Occipital lobe (tissue), 2 donors: ENCODE results near the gene NOP10. TPM values are rescaled to one million over a fixed set of nuclear protein-coding genes. Genes with fewer than 3 reads are reported as not detected.
"Not testable (repeated sequence)": the region's sequence is repeated elsewhere in the genome, so short reads cannot be mapped to it uniquely, and the experiment has no call there.

ENCODE experiments used
- DNase-seq: peaks from one replicate; lab custom pipeline; 2025; lab: John Stamatoyannopoulos, UW
- total RNA-seq: library from RNA; depleted of rRNA; stranded (reverse); fragments of >200 nt; gene quantifications from one replicate; pipeline ENCODE4 v1.2.3, GENCODE V29; 2014

Gene NOP10
- total RNA-seq: 77.4 TPM

GRCh38 chr15:34342737-34343575 is at the start of gene NOP10, which contains the start of gene NUTM1:
Gene NOP10, minus strand, starts transcription at chr15:34343136. Its CDS starts 63 bp downstream, at chr15:34343073.
Gene NUTM1, plus strand, starts transcription at chr15:34343315. Its CDS starts 382 bp downstream, at chr15:34343697.
- DNase-seq: peak; percentile 81

GRCh38 chr15:34389594-34390086 is 46.7 kb upstream of the NOP10 start:
- DNase-seq: not testable (repeated sequence)

GRCh38 chr15:34381829-34382521 is 39.0 kb upstream of the NOP10 start:
- not testable (repeated sequence) for DNase-seq

DNA sequence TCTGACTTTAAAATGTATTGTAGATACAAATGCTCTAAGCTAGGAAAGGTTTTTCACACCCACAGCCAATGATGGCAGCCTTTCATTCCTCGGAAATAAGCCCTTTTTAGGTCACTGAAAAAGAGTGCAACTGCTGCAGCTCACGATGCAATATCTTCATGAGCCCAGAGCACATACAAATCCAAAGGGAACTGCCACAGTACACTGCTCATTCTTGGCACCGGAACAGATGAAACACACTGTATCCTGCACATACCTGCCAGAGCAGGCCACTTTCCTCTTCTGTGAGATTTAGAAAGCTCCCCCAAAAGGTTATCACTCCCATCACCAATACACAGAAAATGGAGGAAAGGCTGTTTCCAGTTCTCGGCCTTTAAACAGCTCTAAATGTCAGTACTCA is 37.6 kb upstream of the NOP10 start:
- not testable (repeated sequence) for DNase-seq

DNA sequence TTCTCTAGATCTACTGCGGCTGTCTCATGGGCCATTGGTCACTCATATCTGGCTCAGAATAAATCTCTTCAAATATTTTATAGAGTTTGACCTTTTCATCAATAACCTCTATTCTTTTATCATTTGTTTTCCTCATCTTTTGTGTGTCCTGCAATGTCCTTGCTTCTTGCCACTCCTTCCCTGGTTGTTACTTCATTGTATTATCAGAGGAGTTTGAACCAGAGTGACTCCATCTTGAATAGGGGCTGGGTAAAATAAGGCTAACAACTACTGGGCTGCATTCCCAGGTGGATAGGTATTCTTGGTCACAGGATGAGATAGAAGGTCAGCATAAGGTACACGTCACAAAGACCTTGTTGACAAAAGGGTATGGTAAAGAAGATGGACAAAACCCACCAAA is 33.9 kb upstream of the NOP10 start:
- DNase-seq: no peak

DNA sequence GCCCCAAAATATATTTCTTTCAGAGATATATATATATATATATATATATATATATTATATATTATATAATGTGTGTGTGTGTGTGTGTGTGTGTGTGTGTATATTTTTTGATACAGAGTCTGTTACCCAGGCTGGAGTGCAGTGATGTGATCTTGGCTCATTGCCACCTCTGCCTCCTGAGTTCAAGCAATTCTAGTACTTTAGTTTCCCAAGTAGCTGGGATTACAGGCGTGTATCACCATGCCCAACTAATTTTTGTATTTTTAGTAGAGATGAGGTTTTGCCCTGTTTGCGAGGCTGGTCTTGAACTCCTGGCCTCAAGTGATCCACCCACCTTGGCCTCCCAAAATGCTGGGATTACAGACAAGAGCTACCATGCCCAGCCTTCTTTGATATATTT is 32.6 kb upstream of the NOP10 start:
- DNase-seq: not testable (repeated sequence)

DNA sequence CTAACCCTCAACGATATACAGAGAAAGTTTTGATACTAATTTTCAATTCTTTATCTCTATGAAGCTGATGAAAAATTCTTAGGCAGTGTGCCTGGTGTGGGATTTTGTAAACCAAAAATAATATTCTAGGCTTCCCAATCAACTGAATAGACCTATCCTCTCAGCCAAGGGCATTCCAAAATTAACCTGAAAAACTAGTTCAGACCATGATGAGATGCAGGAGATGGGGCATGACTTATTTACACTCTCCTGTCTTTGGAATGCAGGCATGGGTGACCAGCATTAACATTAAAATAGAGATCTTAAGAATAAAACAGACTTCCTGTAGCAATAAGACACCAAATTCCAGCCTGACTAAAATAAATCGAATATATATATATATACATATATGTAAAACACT is 31.9 kb upstream of the NOP10 start:
- no peak for DNase-seq

DNA sequence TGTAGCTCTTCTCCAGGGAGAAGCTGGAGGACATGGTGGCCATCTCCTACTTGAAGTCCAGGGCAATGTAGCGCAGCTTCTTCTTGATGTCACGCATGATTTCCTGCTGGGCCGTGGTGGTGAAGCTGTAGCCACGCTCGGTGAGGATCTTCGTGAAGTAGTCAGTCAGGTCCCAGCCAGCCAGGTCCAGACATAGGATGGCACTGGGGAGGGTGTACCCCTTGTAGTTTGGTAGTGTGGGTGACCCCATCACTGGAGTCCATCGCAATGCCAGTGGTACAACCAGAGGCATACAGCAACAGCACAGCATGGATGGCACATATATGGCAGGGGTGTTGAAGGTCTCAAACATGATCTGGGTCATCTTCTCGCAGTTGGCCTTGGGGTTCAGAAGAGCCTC is 31.0 kb upstream of the NOP10 start:
- no peak for DNase-seq

DNA sequence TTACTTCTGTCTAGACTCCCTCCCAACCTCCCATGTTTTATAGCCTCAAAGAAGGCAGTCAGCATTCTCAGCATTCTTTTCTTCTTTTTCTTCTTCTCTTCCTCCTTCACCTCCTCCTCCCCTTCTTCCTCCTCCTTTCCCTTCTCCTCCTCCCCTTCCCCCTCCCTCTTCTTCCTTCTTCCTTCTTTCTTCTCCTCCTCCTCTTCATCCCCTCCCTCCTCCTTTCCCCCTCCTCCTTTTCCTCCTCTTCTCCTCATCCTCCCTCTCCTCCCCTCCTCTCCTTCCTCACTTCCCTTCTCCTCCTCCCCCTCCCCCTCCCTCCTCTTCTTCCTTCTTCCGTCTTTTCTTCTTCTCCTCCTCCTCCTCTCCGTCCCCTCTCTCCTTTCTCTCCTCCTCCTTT is 27.7 kb upstream of the NOP10 start:
- DNase-seq: no peak

DNA sequence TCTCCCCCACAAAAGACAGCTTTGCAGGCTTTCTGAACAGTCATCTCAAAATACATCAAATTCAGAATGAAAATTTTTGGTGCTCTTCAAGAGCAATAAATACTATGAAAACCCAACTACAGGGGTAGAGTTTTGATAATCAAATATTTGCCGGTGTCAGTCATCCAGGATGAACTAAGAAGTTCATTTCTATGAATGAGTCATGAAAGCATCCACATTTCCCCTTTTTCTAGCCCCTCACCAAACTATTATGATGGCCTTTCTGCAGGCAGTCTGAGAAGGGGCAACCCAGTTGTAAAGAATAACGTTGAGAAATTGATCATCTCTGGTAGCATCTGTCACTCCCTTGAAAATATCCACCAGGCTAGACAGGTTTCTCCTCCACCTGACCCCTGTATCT is 27.2 kb upstream of the NOP10 start:
- DNase-seq: no peak

GRCh38 chr15:34367101-34368081 is 24.5 kb upstream of the NOP10 start, which contains the start of gene LPCAT4:
Gene LPCAT4, minus strand, starts transcription at chr15:34367196. Its CDS starts 96 bp downstream, at chr15:34367100.
- peak; percentile 82 for DNase-seq

DNA sequence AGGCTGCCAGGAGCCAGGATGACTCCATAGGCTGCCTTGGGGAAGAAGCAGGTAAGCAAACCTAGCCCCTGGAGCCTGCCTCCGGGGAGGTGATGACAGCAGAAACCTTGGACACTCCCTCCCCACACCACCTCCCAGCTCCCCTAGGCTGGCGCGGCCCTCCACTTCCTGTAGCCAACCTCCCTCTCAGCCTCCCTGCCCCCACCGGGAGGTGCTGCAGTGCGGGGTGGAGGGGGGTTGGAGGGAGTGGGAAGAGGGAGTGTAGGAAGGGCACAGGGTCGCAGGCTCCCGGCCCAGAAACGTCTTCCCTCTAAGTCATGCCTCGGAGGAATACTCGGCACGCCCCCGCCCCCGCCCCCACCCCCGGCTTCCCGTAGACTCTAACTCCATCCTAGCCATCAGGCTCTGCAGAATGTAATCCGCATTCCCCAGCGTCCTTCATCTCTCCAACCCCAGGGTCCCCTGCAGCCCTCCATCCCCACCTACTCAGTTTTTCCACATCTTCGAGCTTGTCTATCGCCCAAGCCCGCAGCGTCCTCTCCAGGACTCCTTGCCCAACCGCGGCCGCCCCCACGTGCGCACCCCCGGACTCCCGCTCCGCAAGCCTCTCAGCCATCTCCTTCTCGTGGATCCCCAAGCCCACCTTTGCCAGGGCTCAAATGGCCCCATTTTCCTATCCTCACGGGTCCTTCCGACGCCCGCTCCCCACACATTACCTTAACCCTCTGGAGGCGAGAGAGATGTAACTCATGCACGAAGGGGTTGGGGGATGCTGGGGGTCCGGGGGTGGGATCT is 23.5 kb upstream of the NOP10 start:
- peak; percentile 25 for DNase-seq

DNA sequence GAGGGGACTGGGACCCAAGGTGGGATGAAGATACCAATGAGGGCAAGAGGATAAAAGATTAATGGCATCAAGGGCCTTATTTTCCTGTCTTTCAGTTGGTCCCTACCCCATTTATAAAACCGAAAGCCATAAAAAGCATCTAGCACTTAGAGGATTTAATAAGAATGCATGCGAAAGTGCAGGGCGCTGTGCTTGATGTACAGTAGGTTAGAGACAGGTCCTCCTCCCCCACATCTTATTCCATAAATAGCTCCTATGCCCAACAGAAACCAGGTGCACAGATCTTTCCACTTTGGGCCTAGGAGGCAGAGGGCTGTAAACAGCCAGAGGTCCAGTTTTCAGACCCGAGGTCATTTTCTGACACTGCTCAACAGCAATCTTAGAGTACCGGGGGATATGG is 22.9 kb upstream of the NOP10 start:
- no peak for DNase-seq

GRCh38 chr15:34365091-34365825 is 22.3 kb upstream of the NOP10 start:
- DNase-seq: no peak

DNA sequence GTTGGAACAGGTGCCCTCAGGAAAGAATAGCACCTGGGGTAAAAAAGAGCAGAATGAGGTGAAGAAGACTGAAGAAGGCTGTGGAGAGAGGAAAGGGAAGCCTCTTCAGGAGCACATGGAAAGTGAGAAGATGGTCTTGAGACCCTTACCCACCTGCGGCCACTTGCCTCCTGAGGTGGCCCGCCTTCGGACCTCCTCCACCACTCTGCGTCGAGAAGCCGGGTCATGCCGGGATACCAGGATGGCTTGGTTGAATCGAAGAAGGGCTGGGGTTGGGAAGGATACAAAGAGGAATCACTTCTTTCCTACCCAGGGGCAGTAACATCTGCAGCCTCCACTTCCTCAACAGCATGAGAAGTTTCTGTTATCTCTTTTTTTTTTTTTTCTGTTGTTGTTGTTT is 21.1 kb upstream of the NOP10 start:
- no peak for DNase-seq

DNA sequence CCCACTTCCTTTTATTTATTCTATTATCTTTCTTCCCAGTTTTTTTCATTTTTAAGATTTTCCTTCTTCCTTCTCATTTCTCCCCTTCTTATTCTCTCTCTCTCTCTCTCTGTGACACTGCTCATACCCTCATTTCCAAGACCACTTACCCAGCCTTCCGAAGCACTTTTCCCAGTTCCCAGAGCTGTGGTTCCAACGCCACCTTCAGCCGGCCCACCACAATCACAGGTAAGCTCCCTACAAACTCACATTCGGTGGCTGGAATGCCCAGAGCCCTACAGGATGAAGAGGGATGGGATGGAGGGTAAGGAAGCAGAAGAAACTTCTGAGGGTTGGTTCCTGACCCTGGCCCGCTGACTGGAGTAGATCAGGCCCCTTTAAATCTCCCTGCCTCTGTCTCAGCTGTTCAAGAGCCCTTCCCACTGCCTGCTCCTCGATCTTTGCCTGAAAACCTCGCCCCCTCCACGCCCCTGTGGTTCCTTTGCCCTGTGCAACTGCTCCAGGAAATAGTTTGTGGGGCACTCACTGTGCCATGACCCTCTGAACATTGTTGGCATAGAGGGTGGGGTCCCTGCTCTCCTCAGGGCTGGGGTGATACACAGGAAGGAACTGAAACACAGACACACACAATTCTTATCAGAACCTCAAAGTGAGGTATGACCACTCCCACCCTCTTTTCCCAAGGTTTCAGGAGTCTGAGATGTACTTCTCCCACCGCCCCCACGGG is 19.3 kb upstream of the NOP10 start:
- no peak for DNase-seq

DNA sequence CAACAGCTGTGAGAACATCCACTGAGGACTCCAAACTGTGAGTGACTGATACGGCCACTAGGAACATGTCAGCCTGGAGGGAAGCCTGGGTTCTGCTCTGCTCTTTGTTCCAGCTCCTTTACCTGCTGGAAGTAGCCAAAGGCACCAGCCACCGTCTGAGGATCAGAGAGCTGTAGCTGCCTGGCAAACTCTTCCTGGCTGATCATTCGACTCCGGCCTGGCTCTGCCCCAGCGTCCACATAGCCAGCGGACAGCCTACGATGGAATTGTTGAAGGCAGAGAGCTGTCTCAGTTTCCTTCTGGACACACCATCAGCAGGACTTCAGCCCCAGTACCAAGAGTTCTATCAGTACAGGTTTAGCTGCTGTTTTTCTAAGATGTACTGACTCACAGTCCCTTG is 18.3 kb upstream of the NOP10 start:
- no peak for DNase-seq

- DNase-seq: no peak
Measured at GRCh38 chr15:34360298-34360697, 17.4 kb upstream of the NOP10 start.

- no peak for DNase-seq
Measured at GRCh38 chr15:34359416-34359815, 16.5 kb upstream of the NOP10 start.
